RWPE1 (cell line): ENCODE measurements around the gene LENG1.

ENCODE experiments used
- CTCF ChIA-PET: fragments of 350-600 bp; sonication (Branson Sonifier 250); formaldehyde crosslinking; extraction: SDS; loops from one replicate; lab custom pipeline; 2021; lab: Yijun Ruan, JAX
- POLR2A ChIA-PET: fragments of 400-600 bp; formaldehyde crosslinking; extraction: SDS; loops from one replicate; lab custom pipeline; 2020; ENCODE audit warnings: antibody characterized with exemption; ENCODE audit not compliant: low non-redundant PET; lab: Yijun Ruan, JAX
- DNase-seq: peaks from one replicate; pipeline ENCODE4 v3.0.0; 2012; ENCODE audit warnings: low spot score
- H3K27ac ChIP-seq: fragments of 450-650 bp; 2 replicates; pipeline ENCODE4 v1.5.1; 2017
- TF ChIP-seq, protein P1 (sequence below): fragments of 450-650 bp; conservative IDR thresholded peaks from 2 replicates; pipeline ENCODE4 v1.5.1; 2017; ENCODE audit warnings: low read depth, mild to moderate bottlenecking

LENG1 gene

GRCh38 chr19:54133312-54133956, 26.1 kb downstream of the LENG1 start:
- CTCF ChIA-PET, result interaction anchor here (0.6 kb wide), 1 partner anchor 25 kb away, joined by 3 read pairs; no protein-coding TSS in a partner anchor
- no peak for DNase-seq
- H3K27ac ChIP-seq, result peak overlapping the region; percentile 85
- TF ChIP-seq, protein P1, sequence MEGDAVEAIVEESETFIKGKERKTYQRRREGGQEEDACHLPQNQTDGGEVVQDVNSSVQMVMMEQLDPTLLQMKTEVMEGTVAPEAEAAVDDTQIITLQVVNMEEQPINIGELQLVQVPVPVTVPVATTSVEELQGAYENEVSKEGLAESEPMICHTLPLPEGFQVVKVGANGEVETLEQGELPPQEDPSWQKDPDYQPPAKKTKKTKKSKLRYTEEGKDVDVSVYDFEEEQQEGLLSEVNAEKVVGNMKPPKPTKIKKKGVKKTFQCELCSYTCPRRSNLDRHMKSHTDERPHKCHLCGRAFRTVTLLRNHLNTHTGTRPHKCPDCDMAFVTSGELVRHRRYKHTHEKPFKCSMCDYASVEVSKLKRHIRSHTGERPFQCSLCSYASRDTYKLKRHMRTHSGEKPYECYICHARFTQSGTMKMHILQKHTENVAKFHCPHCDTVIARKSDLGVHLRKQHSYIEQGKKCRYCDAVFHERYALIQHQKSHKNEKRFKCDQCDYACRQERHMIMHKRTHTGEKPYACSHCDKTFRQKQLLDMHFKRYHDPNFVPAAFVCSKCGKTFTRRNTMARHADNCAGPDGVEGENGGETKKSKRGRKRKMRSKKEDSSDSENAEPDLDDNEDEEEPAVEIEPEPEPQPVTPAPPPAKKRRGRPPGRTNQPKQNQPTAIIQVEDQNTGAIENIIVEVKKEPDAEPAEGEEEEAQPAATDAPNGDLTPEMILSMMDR, result no peak
- POLR2A ChIA-PET, result no interaction called here

- no peak overlapping the region for H3K27ac ChIP-seq
- no peak for DNase-seq
- ChIA-PET CTCF (interaction anchor here (0.6 kb wide), 1 partner anchor 23 kb away, joined by 3 read pairs; no protein-coding TSS in a partner anchor), POLR2A (no interaction called here)
- TF ChIP-seq, protein P1, result no peak
Observed at GRCh38 chr19:54129617-54129996, 29.9 kb downstream of the LENG1 start.

DNA sequence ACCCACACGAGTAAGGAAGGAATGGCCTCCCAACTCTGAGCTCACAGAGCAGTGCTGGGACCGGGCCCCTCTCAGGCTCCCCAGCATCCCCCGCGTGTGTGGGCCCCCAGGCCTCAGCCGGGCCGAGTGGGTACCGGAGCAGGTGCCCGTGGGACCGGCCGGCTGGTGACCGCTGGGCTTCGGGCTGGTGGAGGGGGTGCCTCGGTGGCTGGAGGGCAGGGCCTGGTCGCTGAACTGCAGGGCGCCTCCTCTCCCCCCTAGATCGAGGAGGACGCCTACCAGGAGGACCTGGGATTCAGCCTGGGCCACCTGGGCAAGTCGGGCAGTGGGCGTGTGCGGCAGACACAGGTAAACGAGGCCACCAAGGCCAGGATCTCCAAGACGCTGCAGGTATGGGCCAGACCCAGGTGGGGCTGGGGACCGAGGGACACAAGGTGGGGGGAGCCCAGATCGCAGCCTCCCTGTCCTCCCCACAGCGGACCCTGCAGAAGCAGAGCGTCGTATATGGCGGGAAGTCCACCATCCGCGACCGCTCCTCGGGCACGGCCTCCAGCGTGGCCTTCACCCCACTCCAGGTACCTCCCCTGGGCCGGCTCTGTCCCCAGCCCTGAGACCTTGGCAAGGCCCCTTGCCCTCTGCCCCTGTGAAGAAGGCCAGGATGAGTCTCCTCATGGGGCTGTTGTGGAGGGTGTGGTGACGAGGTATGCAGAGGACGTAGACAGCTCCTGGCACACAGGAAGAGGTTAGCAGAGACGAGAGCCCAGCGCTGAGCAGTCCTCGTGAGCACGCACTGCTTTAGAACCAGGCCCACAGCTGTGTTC, 30.5 kb downstream of the LENG1 start:
- ChIA-PET CTCF (no interaction called here), POLR2A (no interaction called here)
- TF ChIP-seq, protein P1, result no peak
- DNase-seq, result no peak
- H3K27ac ChIP-seq, result no peak overlapping the region

DNA sequence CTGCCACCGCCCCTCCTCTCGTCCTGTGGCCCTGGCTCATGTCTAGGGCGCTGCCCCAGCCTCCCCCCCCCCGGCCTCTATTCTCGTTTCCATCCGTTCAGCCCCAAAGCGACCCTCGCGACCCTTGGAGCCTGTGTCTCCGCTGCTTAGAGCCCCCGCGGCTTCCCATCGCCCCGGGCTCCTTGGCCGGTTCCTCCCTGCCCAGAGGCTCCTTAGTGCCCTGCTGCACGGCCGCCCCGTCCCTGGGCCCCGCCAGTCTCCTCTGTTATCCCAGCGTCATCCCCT, 31.1 kb downstream of the LENG1 start:
- POLR2A ChIA-PET, result no interaction called here
- TF ChIP-seq, protein P1, result no peak
- H3K27ac ChIP-seq, result no peak overlapping the region
- no peak for DNase-seq
- CTCF ChIA-PET, result no interaction called here

DNA sequence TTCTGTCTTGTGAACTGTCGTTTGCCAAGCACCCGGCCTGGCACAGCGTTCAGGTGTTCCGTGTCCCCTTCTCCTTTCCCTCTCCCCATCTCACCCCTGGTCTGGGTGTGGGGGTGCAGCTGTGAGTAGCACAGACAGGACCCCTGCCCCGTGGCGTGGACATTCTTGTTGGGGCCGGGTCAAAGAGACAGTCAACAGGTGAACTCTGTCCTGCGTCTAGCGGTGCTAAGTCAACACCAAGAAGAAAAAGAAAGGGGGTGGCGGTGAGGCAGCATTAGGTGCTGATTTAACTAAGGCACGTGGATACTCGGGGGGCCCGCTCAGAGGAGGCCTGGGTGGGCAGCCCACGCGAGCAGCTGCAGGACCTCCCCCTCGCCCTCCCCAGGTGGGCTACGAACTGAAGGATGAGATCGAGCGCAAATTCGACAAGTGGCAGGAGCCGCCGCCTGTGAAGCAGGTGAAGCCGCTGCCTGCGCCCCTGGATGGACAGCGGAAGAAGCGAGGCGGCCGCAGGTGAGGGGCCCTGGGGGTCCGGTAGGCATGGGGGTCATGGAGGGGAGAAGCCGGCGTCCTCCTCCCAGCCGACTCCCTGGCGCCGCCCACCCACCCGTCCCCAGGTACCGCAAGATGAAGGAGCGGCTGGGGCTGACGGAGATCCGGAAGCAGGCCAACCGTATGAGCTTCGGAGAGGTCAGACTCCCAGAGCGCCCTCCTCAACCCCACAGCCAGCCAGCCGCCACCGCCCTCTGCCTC, 31.7 kb downstream of the LENG1 start:
- ChIA-PET POLR2A (interaction anchor here (1.2 kb wide), 1 partner anchor 12 kb away, joined by 3 read pairs; the partner anchor contains the start of genes PRPF31 and TFPT), CTCF (no interaction called here)
- TF ChIP-seq, protein P1, result no peak
- DNase-seq, result no peak
- no peak overlapping the region for H3K27ac ChIP-seq

DNA sequence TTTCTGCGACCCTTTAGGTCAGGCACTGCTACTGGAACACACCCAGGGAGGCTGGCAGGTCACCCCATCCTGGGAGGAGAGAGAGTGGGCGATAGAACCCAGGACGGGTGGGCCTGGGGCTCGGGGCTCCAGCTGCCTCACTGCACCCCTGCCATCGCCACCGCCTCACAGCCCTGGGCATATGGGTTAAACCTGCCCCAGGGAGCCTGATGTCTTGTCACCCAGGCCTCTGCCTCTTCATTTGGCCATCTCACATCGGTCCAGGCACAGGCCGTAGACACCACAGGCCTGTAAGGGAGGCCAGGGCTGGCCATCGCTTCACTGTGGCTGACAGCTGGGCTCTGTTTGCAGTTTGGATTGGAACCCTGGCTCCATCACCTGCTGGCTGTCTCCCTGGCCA, 33.8 kb downstream of the LENG1 start:
- ChIA-PET POLR2A (no interaction called here), CTCF (interaction anchor here (0.6 kb wide), 1 partner anchor 16 kb away, joined by 4 read pairs; no protein-coding TSS in a partner anchor)
- DNase-seq, result no peak
- H3K27ac ChIP-seq, result no peak overlapping the region
- TF ChIP-seq, protein P1, result no peak
